ENCODE measurements around the gene PHF21B. TPM values are rescaled to one million over a fixed set of nuclear protein-coding genes. Genes with fewer than 3 reads are reported as not detected.

The PHF21B gene
- total and polyA plus RNA-seq, 7 experiments from 2014 or later, result not detected

GRCh38 chr22:44884562-44884961 is 125.2 kb downstream of the PHF21B start:
- H3K36me3 ChIP-seq (ENCODE audit: control insufficient read depth in 2 of 3, insufficient read depth in 3 of 3, low read length in 3 of 3), result no peaks in the 10 kb centered on the region
- DNase-seq, result no peak
- ATAC-seq, result no peak
- H3K27ac ChIP-seq (ENCODE audit: low read depth, low read length), result no peak overlapping the region
- H3K4me1 Mint-ChIP-seq, result no peaks in the 10 kb centered on the region
- ChIA-PET CTCF (no interaction called here), POLR2A (no interaction called here)
- no peaks in the 10 kb centered on the region for H3K27me3 ChIP-seq (ENCODE audit: control insufficient read depth in 2 of 2, insufficient read depth in 2 of 2, low read length in 2 of 2)
- H3K9me3 Mint-ChIP-seq, result no peaks in the 10 kb centered on the region
- no peaks in the 10 kb centered on the region for H3K4me1 ChIP-seq (ENCODE audit: control insufficient read depth in 2 of 2, insufficient read depth in 2 of 2, low read length in 2 of 2)
- no peak overlapping the region for H3K4me3 ChIP-seq (ENCODE audit: low read length)
- H3K9me3 ChIP-seq (ENCODE audit: control insufficient read depth in 2 of 3, low read length in 3 of 3), result no peaks in the 10 kb centered on the region
- intact Hi-C loops (cut with micrococcal nuclease), result no loop called here
- no peak overlapping the region for H3K4me3 Mint-ChIP-seq
- no peaks in the 10 kb centered on the region for H3K36me3 Mint-ChIP-seq
- no peak overlapping the region for H3K27ac Mint-ChIP-seq
- H3K27me3 Mint-ChIP-seq, result peaks cover 0 to 8% (median 0%) of the 10 kb centered on the region in 5 donors

DNA sequence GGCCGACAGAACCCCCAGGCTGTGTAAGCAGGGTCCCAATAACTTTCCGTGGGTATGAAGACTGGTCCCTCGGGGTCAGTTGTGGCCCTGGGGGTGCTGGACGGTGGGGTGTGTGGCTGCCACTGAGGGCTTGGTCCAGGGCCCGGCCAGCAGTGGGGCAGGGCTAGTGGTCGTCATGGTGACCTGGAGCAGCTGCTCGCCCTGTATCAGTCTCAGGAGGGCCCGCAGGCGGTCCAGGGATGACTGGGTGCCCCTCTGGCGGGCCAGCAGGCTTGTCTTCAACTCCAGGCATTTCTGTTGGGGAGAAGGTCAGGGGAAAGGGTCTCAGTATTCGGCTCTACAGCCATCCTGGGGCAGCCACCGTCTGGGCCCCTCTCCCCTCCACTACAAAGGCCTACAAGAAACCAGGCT is 126.8 kb downstream of the PHF21B start:
- H3K9me3 ChIP-seq (ENCODE audit: control insufficient read depth in 2 of 3, low read length in 3 of 3), result no peaks in the 10 kb centered on the region
- H3K36me3 ChIP-seq (ENCODE audit: control insufficient read depth in 2 of 3, insufficient read depth in 3 of 3, low read length in 3 of 3), result no peaks in the 10 kb centered on the region
- H3K4me3 ChIP-seq (ENCODE audit: low read length), result no peak overlapping the region
- no peak overlapping the region for H3K27ac Mint-ChIP-seq
- no peak for DNase-seq
- H3K27me3 ChIP-seq (ENCODE audit: control insufficient read depth in 2 of 2, insufficient read depth in 2 of 2, low read length in 2 of 2), result no peaks in the 10 kb centered on the region
- H3K4me3 Mint-ChIP-seq, result no peak overlapping the region
- H3K4me1 ChIP-seq (ENCODE audit: control insufficient read depth in 2 of 2, insufficient read depth in 2 of 2, low read length in 2 of 2), result no peaks in the 10 kb centered on the region
- no peaks in the 10 kb centered on the region for H3K9me3 Mint-ChIP-seq
- CTCF ChIA-PET, result no interaction called here
- intact Hi-C loops (cut with micrococcal nuclease), result no loop called here
- no peaks in the 10 kb centered on the region for H3K4me1 Mint-ChIP-seq
- H3K27ac ChIP-seq (ENCODE audit: low read depth, low read length), result no peak overlapping the region
- no peak for ATAC-seq
- POLR2A ChIA-PET, result no interaction called here
- H3K27me3 Mint-ChIP-seq, result peaks cover 0 to 9% (median 0%) of the 10 kb centered on the region in 5 donors
- no peaks in the 10 kb centered on the region for H3K36me3 Mint-ChIP-seq

- Mint-ChIP-seq H3K27ac (no peak overlapping the region), H3K4me3 (no peak overlapping the region), H3K4me1 (no peaks in the 10 kb centered on the region), H3K9me3 (peaks cover 0 to under 1% (median 0%) of the 10 kb centered on the region in 11 donors), H3K36me3 (no peaks in the 10 kb centered on the region), H3K27me3 (peaks cover 0 to 9% (median 0%) of the 10 kb centered on the region in 5 donors)
- no peaks in the 10 kb centered on the region for H3K36me3 ChIP-seq (ENCODE audit: control insufficient read depth in 2 of 3, insufficient read depth in 3 of 3, low read length in 3 of 3)
- POLR2A ChIA-PET, result no interaction called here
- CTCF ChIA-PET, result no interaction called here
- H3K4me1 ChIP-seq (ENCODE audit: control insufficient read depth in 2 of 2, insufficient read depth in 2 of 2, low read length in 2 of 2), result no peaks in the 10 kb centered on the region
- no peaks in the 10 kb centered on the region for H3K27me3 ChIP-seq (ENCODE audit: control insufficient read depth in 2 of 2, insufficient read depth in 2 of 2, low read length in 2 of 2)
- no peak overlapping the region for H3K27ac ChIP-seq (ENCODE audit: low read depth, low read length)
- peaks cover 0 to 3% (median 0%) of the 10 kb centered on the region in 3 experiments for H3K9me3 ChIP-seq (ENCODE audit: control insufficient read depth in 2 of 3, low read length in 3 of 3)
- ATAC-seq (no peak), DNase-seq (no peak)
- intact Hi-C loops (cut with micrococcal nuclease), result no loop called here
- no peak overlapping the region for H3K4me3 ChIP-seq (ENCODE audit: low read length)
Measured at GRCh38 chr22:44882226-44882905, 127.4 kb downstream of the PHF21B start.

- Histone ChIP-seq H3K27ac (ENCODE audit: low read depth, low read length) (no peak overlapping the region), H3K4me1 (ENCODE audit: control insufficient read depth in 2 of 2, insufficient read depth in 2 of 2, low read length in 2 of 2) (no peaks in the 10 kb centered on the region), H3K9me3 (ENCODE audit: control insufficient read depth in 2 of 3, low read length in 3 of 3) (peaks cover 0 to 3% (median 0%) of the 10 kb centered on the region in 3 experiments), H3K27me3 (ENCODE audit: control insufficient read depth in 2 of 2, insufficient read depth in 2 of 2, low read length in 2 of 2) (no peaks in the 10 kb centered on the region), H3K36me3 (ENCODE audit: control insufficient read depth in 2 of 3, insufficient read depth in 3 of 3, low read length in 3 of 3) (no peaks in the 10 kb centered on the region), H3K4me3 (ENCODE audit: low read length) (no peak overlapping the region)
- DNase-seq (no peak), ATAC-seq (no peak)
- no peaks in the 10 kb centered on the region for H3K36me3 Mint-ChIP-seq
- peaks cover 0 to 9% (median under 1%) of the 10 kb centered on the region in 5 donors for H3K27me3 Mint-ChIP-seq
- no peak overlapping the region for H3K4me3 Mint-ChIP-seq
- ChIA-PET CTCF (no interaction called here), POLR2A (no interaction called here)
- H3K4me1 Mint-ChIP-seq, result no peaks in the 10 kb centered on the region
- intact Hi-C loops (cut with micrococcal nuclease), result no loop called here
- no peak overlapping the region for H3K27ac Mint-ChIP-seq
- H3K9me3 Mint-ChIP-seq, result peaks cover 0 to 8% (median 1%) of the 10 kb centered on the region in 11 donors
Measured at GRCh38 chr22:44881624-44882023, 128.2 kb downstream of the PHF21B start.

DNA sequence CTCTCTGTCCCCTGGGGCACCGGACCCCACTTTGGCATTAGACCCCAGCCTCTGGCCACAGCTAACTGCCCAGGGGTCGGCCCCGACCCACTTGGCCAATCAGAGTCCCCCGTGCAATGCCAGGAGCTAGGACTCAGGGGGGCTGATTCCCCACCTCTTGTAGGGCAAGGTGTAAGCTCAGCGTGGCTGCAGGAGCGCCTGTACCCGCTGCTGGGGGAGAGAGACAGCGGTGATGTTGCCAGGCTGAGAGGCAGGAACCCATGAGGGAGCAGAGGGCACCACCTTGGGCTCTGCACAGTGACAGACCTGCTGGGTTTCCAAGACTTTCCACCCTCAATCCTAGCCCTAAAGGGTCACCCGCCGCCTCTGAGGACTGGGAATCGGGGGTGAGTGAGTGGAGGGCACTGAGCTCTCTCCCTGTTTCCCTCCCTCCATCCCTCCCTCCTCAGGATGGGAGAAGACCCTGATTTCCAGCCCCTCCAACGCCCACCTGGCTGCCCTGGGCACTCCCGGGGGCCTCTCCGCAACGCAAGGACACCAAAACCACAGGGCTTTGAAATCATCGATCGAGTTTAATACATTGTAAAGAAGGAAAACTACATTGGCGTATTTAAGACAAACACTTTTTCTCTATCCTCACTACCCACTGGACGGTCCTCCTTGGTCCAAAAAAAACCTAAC is 129.1 kb downstream of the PHF21B start:
- no peaks in the 10 kb centered on the region for H3K36me3 ChIP-seq (ENCODE audit: control insufficient read depth in 2 of 3, insufficient read depth in 3 of 3, low read length in 3 of 3)
- H3K36me3 Mint-ChIP-seq, result no peaks in the 10 kb centered on the region
- H3K4me3 Mint-ChIP-seq, result no peak overlapping the region
- no peaks in the 10 kb centered on the region for H3K4me1 ChIP-seq (ENCODE audit: control insufficient read depth in 2 of 2, insufficient read depth in 2 of 2, low read length in 2 of 2)
- no peak overlapping the region for H3K27ac ChIP-seq (ENCODE audit: low read depth, low read length)
- H3K4me3 ChIP-seq (ENCODE audit: low read length), result no peak overlapping the region
- no peak for ATAC-seq
- H3K9me3 ChIP-seq (ENCODE audit: control insufficient read depth in 2 of 3, low read length in 3 of 3), result peaks cover 0 to 3% (median 0%) of the 10 kb centered on the region in 3 experiments
- peaks cover 0 to 6% (median 0%) of the 10 kb centered on the region in 5 donors for H3K27me3 Mint-ChIP-seq
- H3K27ac Mint-ChIP-seq, result no peak overlapping the region
- POLR2A ChIA-PET, result no interaction called here
- H3K4me1 Mint-ChIP-seq, result no peaks in the 10 kb centered on the region
- H3K27me3 ChIP-seq (ENCODE audit: control insufficient read depth in 2 of 2, insufficient read depth in 2 of 2, low read length in 2 of 2), result no peaks in the 10 kb centered on the region
- H3K9me3 Mint-ChIP-seq, result peaks cover 0 to 12% (median 3%) of the 10 kb centered on the region in 11 donors
- CTCF ChIA-PET, result no interaction called here
- DNase-seq, result no peak
- intact Hi-C loops (cut with micrococcal nuclease), result no loop called here

DNA sequence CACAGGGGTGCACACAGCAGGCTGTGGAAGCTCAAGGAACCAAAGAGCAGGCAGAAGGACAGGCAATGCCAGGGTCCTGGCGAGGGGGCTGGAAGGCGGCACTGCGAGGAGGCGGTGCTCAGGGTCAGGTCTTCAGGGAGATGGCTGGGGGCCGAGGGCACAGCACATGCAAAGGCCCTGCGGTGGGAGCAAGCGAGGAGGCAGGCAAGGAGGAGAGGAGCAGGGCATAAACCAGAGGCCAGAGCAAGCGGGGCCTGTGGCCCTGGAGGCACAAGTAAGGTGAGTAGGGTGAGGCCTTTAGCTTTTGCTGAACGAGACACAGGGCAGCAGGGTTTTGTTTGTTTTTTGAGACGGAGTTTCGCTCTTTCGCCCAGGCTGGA is 130.5 kb downstream of the PHF21B start:
- peaks cover 0 to 12% (median 3%) of the 10 kb centered on the region in 11 donors for H3K9me3 Mint-ChIP-seq
- no peak overlapping the region for H3K4me3 Mint-ChIP-seq
- DNase-seq (no peak), ATAC-seq (no peak)
- Histone ChIP-seq H3K9me3 (ENCODE audit: control insufficient read depth in 2 of 3, low read length in 3 of 3) (peaks cover 0 to 3% (median 0%) of the 10 kb centered on the region in 3 experiments), H3K4me3 (ENCODE audit: low read length) (no peak overlapping the region), H3K27ac (ENCODE audit: low read depth, low read length) (no peak overlapping the region), H3K4me1 (ENCODE audit: control insufficient read depth in 2 of 2, insufficient read depth in 2 of 2, low read length in 2 of 2) (no peaks in the 10 kb centered on the region), H3K27me3 (ENCODE audit: control insufficient read depth in 2 of 2, insufficient read depth in 2 of 2, low read length in 2 of 2) (no peaks in the 10 kb centered on the region), H3K36me3 (ENCODE audit: control insufficient read depth in 2 of 3, insufficient read depth in 3 of 3, low read length in 3 of 3) (no peaks in the 10 kb centered on the region)
- H3K4me1 Mint-ChIP-seq, result no peaks in the 10 kb centered on the region
- H3K27ac Mint-ChIP-seq, result no peak overlapping the region
- no peaks in the 10 kb centered on the region for H3K36me3 Mint-ChIP-seq
- POLR2A ChIA-PET, result no interaction called here
- H3K27me3 Mint-ChIP-seq, result peaks cover 0 to 6% (median 0%) of the 10 kb centered on the region in 5 donors
- intact Hi-C loops (cut with micrococcal nuclease), result no loop called here
- CTCF ChIA-PET, result no interaction called here

All from naive thymus-derived CD4-positive, alpha-beta T cell (primary cell).